WTC11 (cell line): ENCODE data around the gene UCKL1. TPM values are rescaled to one million over a fixed set of nuclear protein-coding genes. Genes with fewer than 3 reads are reported as not detected.

Source experiments
- ATAC-seq: fragments of 200-7000 bp; cut with Tn5 transposase; 2 replicates; pipeline ENCODE4 v1.10.0; 2021; ENCODE audit warnings: mild to moderate bottlenecking, moderate library complexity
- CTCF ChIA-PET: fragments of 300-600 bp; sonication (Branson Sonifier 250); formaldehyde crosslinking; loops from one replicate; lab custom pipeline; 2021; ENCODE audit warnings: antibody characterized with exemption; lab: Charles Lee
- POLR2A ChIA-PET: fragments of 350-600 bp; sonication (Branson Sonifier 250); formaldehyde crosslinking; loops from one replicate; lab custom pipeline; 2021; ENCODE audit warnings: antibody characterized with exemption; lab: Charles Lee
- DNase-seq: peaks from one replicate; pipeline ENCODE4 v3.0.0; 2021; ENCODE audit warnings: low spot score
- H3K27ac Mint-ChIP-seq: 2 replicates; pipeline ENCODE4 v1.8.0; 2021; ENCODE audit warnings: mixed read lengths
- H3K27me3 Mint-ChIP-seq: 2 replicates; pipeline ENCODE4 v1.8.0; 2021; ENCODE audit warnings: low read depth, mild to moderate bottlenecking, moderate library complexity, mixed read lengths
- H3K36me3 Mint-ChIP-seq: 2 replicates; pipeline ENCODE4 v1.8.0; 2021; ENCODE audit warnings: mixed read lengths
- H3K4me1 Mint-ChIP-seq: 2 replicates; pipeline ENCODE4 v1.8.0; 2022; ENCODE audit warnings: mixed read lengths
- H3K4me3 Mint-ChIP-seq: 2 replicates; pipeline ENCODE4 v1.8.0; 2021; ENCODE audit warnings: mild to moderate bottlenecking, moderate library complexity, mixed read lengths
- H3K9me3 Mint-ChIP-seq: 2 replicates; pipeline ENCODE4 v1.8.0; 2021; ENCODE audit warnings: mixed read lengths
- AR ChIP-seq: fragments of 250-450 bp; sonication (Bioruptor Pico); IDR thresholded peaks from 2 replicates; pipeline ENCODE4 v1.9.0; 2021; ENCODE audit warnings: mild to moderate bottlenecking
- CTCF ChIP-seq: fragments of 200-600 bp; IDR thresholded peaks from 2 replicates; pipeline ENCODE4 v1.8.0; 2022; ENCODE audit warnings: antibody characterized with exemption
- E2F5 ChIP-seq: sonication (generic); formaldehyde crosslinking; IDR thresholded peaks from 2 replicates; pipeline ENCODE4 v1.8.1; 2022; ENCODE audit warnings: mild to moderate bottlenecking, moderate library complexity, missing genetic modification reagents
- ETV6 ChIP-seq: sonication (generic); formaldehyde crosslinking; IDR thresholded peaks from 2 replicates; pipeline ENCODE4 v1.8.1; 2022; ENCODE audit warnings: mild to moderate bottlenecking, missing genetic modification reagents
- FOXK1 ChIP-seq: sonication (generic); formaldehyde crosslinking; IDR thresholded peaks from 2 replicates; pipeline ENCODE4 v1.8.0; 2022; ENCODE audit warnings: mild to moderate bottlenecking, moderate library complexity, missing genetic modification reagents
- GTF2I ChIP-seq: fragments of 250-450 bp; sonication (Bioruptor Pico); conservative IDR thresholded peaks from 2 replicates; pipeline ENCODE4 v1.4.0; 2021; ENCODE audit warnings: mild to moderate bottlenecking
- NFE2L1 ChIP-seq: sonication (generic); formaldehyde crosslinking; IDR thresholded peaks from 2 replicates; pipeline ENCODE4 v1.8.1; 2023; ENCODE audit warnings: missing genetic modification reagents
- NR3C1 ChIP-seq: sonication (generic); formaldehyde crosslinking; conservative IDR thresholded peaks from 2 replicates; pipeline ENCODE4 v1.8.1; 2023; ENCODE audit warnings: low read depth, mild to moderate bottlenecking, missing genetic modification reagents
- PRDM15 ChIP-seq: sonication (generic); formaldehyde crosslinking; IDR thresholded peaks from 2 replicates; pipeline ENCODE4 v1.8.0; 2022; ENCODE audit warnings: missing genetic modification reagents
- SOX15 ChIP-seq: fragments of 250-450 bp; sonication (Bioruptor Pico); IDR thresholded peaks from 2 replicates; pipeline ENCODE4 v1.9.0; 2021; ENCODE audit warnings: mild to moderate bottlenecking
- SP1 ChIP-seq: sonication (generic); formaldehyde crosslinking; conservative IDR thresholded peaks from 2 replicates; pipeline ENCODE4 v1.8.1; 2022; ENCODE audit warnings: missing genetic modification reagents
- TCF7 ChIP-seq: sonication (generic); formaldehyde crosslinking; IDR thresholded peaks from 2 replicates; pipeline ENCODE4 v1.8.0; 2022; ENCODE audit warnings: mild to moderate bottlenecking, low read depth, missing genetic modification reagents, moderate library complexity
- TP53 ChIP-seq: sonication (generic); formaldehyde crosslinking; IDR thresholded peaks from 2 replicates; pipeline ENCODE4 v1.8.1; 2023; ENCODE audit warnings: mild to moderate bottlenecking, missing genetic modification reagents
- ZNF281 ChIP-seq: sonication (generic); formaldehyde crosslinking; IDR thresholded peaks from 2 replicates; pipeline ENCODE4 v1.8.0; 2023; ENCODE audit warnings: mild to moderate bottlenecking, missing genetic modification reagents
- ZNF512 ChIP-seq: sonication (generic); formaldehyde crosslinking; IDR thresholded peaks from 2 replicates; pipeline ENCODE4 v1.8.1; 2022; ENCODE audit warnings: missing genetic modification reagents, borderline replicate concordance
- total RNA-seq: library from RNA; stranded (reverse); gene quantifications from 3 replicates; pipeline ENCODE4 v1.2.3, GENCODE V29; 2021
- TF ChIP-seq, protein P1 (sequence below): sonication (generic); formaldehyde crosslinking; IDR thresholded peaks from 2 replicates; pipeline ENCODE4 v1.8.1; 2023; ENCODE audit warnings: mild to moderate bottlenecking, missing genetic modification reagents, moderate library complexity
- TF ChIP-seq, protein P2 (sequence below): sonication (generic); formaldehyde crosslinking; IDR thresholded peaks from 2 replicates; pipeline ENCODE4 v1.8.0; 2022; ENCODE audit warnings: mild to moderate bottlenecking, missing genetic modification reagents

The UCKL1 gene
- total RNA-seq, 1 experiment from 2014 or later = 51.2 TPM

DNA sequence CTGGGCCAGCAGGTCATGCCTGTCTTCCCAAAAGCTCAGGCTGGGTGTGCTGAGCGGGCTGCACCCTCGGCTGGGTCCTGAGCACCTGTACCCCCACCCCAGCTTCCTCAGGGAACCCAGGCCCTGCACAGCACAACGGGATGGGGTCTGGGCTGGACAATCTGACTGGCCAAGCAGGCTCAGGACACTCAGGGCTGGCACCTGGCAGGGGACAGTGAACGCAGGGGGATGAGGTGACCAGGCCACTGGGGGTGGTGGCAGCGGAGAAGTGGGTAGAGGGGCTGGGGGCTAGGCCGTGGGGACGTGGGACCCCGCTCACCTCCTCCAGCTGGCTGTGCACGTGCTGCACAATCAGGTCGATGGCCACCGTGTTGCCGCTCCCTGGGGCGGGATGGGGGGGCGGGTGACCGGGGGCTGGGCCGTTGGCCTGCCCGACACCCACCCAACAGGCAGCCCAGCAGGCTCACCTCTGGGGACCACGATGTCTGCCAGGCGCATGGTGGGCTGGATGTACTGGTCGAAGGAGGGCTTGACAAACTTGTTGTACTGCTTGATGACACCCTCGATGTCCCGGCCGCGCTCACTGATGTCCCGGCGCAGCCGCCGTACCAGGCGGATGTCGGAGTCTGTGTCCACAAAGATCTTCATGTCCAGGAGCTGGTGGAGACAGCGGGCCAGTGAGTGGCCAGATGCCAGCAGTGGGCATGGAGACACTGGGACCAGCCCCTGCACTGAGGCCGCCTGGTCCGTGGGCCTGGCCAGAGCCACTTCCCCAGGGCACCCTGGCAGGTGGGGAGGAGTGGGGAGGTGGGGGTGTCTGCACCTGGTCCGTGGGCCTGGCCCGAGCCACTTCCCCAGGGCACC lies 11.9 kb downstream of the UCKL1 start:
- peaks cover 11% of the 10 kb centered on the region for H3K36me3 Mint-ChIP-seq
- TF ChIP-seq ZNF512 (CRISPR knock-in tag) (no peak), FOXK1 (CRISPR knock-in tag) (no peak), SP1 (CRISPR knock-in tag) (no peak), SOX15 (CRISPR knock-in tag) (no peak), NR3C1 (CRISPR knock-in tag) (no peak), TP53 (CRISPR knock-in tag) (no peak), AR (no peak), TCF7 (no peak), PRDM15 (no peak), ZNF281 (CRISPR knock-in tag) (no peak), GTF2I (CRISPR knock-in tag) (no peak), ETV6 (CRISPR knock-in tag) (no peak), NFE2L1 (CRISPR knock-in tag) (no peak), E2F5 (CRISPR knock-in tag) (no peak), CTCF (no peak)
- TF ChIP-seq, protein P1, sequence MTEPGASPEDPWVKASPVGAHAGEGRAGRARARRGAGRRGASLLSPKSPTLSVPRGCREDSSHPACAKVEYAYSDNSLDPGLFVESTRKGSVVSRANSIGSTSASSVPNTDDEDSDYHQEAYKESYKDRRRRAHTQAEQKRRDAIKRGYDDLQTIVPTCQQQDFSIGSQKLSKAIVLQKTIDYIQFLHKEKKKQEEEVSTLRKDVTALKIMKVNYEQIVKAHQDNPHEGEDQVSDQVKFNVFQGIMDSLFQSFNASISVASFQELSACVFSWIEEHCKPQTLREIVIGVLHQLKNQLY (CRISPR knock-in tag) = no peak
- TF ChIP-seq, protein P2, sequence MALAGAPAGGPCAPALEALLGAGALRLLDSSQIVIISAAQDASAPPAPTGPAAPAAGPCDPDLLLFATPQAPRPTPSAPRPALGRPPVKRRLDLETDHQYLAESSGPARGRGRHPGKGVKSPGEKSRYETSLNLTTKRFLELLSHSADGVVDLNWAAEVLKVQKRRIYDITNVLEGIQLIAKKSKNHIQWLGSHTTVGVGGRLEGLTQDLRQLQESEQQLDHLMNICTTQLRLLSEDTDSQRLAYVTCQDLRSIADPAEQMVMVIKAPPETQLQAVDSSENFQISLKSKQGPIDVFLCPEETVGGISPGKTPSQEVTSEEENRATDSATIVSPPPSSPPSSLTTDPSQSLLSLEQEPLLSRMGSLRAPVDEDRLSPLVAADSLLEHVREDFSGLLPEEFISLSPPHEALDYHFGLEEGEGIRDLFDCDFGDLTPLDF (CRISPR knock-in tag) = no peak
- no peak overlapping the region for H3K27ac Mint-ChIP-seq
- ChIA-PET POLR2A (no interaction called here), CTCF (interaction anchor here (2.1 kb wide), 1 partner anchor 10 kb away, joined by 11 read pairs; no protein-coding TSS in a partner anchor)
- H3K27me3 Mint-ChIP-seq = no peaks in the 10 kb centered on the region
- H3K4me3 Mint-ChIP-seq = no peak overlapping the region
- no peak for DNase-seq
- no peak for ATAC-seq
- peaks cover 14% of the 10 kb centered on the region for H3K4me1 Mint-ChIP-seq
- H3K9me3 Mint-ChIP-seq = 0 out of 2 replicates have a peak, but pooled peaks cover 3% of the 10 kb centered on the region
